ENCODE results near the gene LYPD6B.

LYPD6B gene

GRCh38 chr2:149038442-149039212, at the start of gene LYPD6B:
LYPD6B (plus strand) TSS chr2:149038699; CDS start chr2:149130949, 92,250 bp downstream.
- H3K36me3 Mint-ChIP-seq, result no peaks in the 10 kb centered on the region
- peaks cover 7% of the 10 kb centered on the region for H3K4me1 Mint-ChIP-seq
- CTCF ChIA-PET, result interaction anchor here (1.2 to 1.5 kb wide), 5 partner anchors 20 to 534 kb away, joined by 3 to 6 read pairs (median 3); no protein-coding TSS in a partner anchor
- H3K27me3 Mint-ChIP-seq, result peaks cover 72% of the 10 kb centered on the region
- no peaks in the 10 kb centered on the region for H3K9me3 Mint-ChIP-seq
- H3K4me3 Mint-ChIP-seq, result peak within 1 kb of the TSS; percentile 18
- no peak for DNase-seq
- no peak within 1 kb of the TSS for H3K27ac Mint-ChIP-seq

DNA sequence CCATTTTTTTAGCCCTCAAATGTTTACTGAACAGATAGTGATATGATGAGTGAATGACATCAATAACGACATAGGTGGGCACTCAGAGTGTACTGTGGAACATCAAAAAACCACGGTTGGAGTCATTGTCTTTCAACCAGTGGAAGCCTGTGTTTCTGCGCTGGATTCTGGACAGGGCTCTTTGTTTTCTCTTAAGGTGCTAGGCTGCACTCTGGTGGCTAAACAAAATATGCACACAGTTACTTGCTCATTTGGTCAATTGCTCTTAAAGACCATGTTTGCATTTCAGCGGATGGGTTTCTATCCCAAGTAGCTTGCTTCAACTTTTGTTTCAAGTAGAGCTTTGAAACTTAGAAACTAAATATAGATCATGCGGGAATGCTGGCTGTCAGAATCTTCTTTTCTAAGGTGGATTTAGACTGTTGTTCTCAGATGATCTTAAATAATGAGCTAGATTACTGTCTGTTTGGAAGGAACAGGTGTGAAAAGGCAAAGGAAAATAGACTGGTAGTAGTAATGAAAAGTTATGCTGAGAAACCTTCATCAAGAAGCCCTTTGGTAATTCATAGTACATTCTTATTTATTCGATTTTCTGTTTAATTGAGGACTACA, 48.5 kb upstream of the LYPD6B start:
- H3K9me3 Mint-ChIP-seq, result no peaks in the 10 kb centered on the region
- DNase-seq, result peak; percentile 72
- peaks cover 3% of the 10 kb centered on the region for H3K4me1 Mint-ChIP-seq
- H3K36me3 Mint-ChIP-seq, result no peaks in the 10 kb centered on the region
- no peak overlapping the region for H3K4me3 Mint-ChIP-seq
- no peaks in the 10 kb centered on the region for H3K27me3 Mint-ChIP-seq
- H3K27ac Mint-ChIP-seq, result no peak overlapping the region
- CTCF ChIA-PET, result interaction anchor here (0.6 to 2.8 kb wide), 12 partner anchors 9 to 1488 kb away, joined by 3 to 11 read pairs (median 4); no protein-coding TSS in a partner anchor

- Mint-ChIP-seq H3K4me1 (peaks cover 3% of the 10 kb centered on the region), H3K9me3 (no peaks in the 10 kb centered on the region), H3K36me3 (no peaks in the 10 kb centered on the region), H3K27me3 (no peaks in the 10 kb centered on the region), H3K4me3 (no peak overlapping the region), H3K27ac (no peak overlapping the region)
- CTCF ChIA-PET, result interaction anchor here (0.9 to 2.8 kb wide), 5 partner anchors 9 to 1001 kb away, joined by 3 to 11 read pairs (median 6); no protein-coding TSS in a partner anchor
- no peak for DNase-seq
Observed at GRCh38 chr2:148990968-148991367, 47.5 kb upstream of the LYPD6B start.

- no peak overlapping the region for H3K4me3 Mint-ChIP-seq
- CTCF ChIA-PET, result interaction anchor here (2.8 kb wide), 1 partner anchor 1003 kb away, joined by 11 read pairs; no protein-coding TSS in a partner anchor
- no peaks in the 10 kb centered on the region for H3K27me3 Mint-ChIP-seq
- no peak overlapping the region for H3K27ac Mint-ChIP-seq
- no peaks in the 10 kb centered on the region for H3K36me3 Mint-ChIP-seq
- no peaks in the 10 kb centered on the region for H3K9me3 Mint-ChIP-seq
- peaks cover 3% of the 10 kb centered on the region for H3K4me1 Mint-ChIP-seq
- DNase-seq, result no peak
Observed at GRCh38 chr2:148992448-148992847, 46.1 kb upstream of the LYPD6B start.

GRCh38 chr2:148993351-148993750, 45.1 kb upstream of the LYPD6B start:
- CTCF ChIA-PET, result interaction anchor here (0.9 kb wide), 1 partner anchor 24 kb away, joined by 3 read pairs; no protein-coding TSS in a partner anchor

DNA sequence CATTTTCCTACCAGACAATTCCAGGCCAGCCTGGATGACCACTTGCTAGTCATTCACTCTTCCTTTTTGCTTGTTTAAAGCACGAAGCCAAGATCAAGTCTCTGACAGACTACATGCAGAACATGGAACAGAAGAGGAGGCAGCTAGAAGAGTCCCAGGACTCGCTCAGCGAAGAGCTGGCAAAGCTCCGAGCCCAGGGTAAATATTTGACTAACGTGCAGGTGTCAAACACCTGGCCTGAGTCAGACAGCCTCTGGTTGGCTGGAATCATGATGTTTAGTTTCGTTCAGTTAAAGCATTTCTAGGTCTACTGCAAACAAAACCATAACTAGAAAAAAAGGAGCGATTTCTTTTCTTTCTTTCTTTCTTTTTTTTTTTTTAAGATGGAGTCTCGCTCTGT, 44.2 kb upstream of the LYPD6B start:
- CTCF ChIA-PET, result interaction anchor here (0.9 kb wide), 1 partner anchor 23 kb away, joined by 3 read pairs; no protein-coding TSS in a partner anchor
- no peak for DNase-seq
- Mint-ChIP-seq H3K36me3 (no peaks in the 10 kb centered on the region), H3K27ac (no peak overlapping the region), H3K4me1 (no peaks in the 10 kb centered on the region), H3K27me3 (no peaks in the 10 kb centered on the region), H3K9me3 (no peaks in the 10 kb centered on the region), H3K4me3 (no peak overlapping the region)

More at GRCh38 chr2:148993351-148993750, 45.1 kb upstream of the LYPD6B start:
- no peaks in the 10 kb centered on the region for H3K36me3 Mint-ChIP-seq
- no peaks in the 10 kb centered on the region for H3K9me3 Mint-ChIP-seq
- no peak overlapping the region for H3K4me3 Mint-ChIP-seq
- no peak for DNase-seq
- no peaks in the 10 kb centered on the region for H3K27me3 Mint-ChIP-seq
- no peak overlapping the region for H3K27ac Mint-ChIP-seq
- H3K4me1 Mint-ChIP-seq, result no peaks in the 10 kb centered on the region

- H3K27ac Mint-ChIP-seq, result no peak overlapping the region
- no peaks in the 10 kb centered on the region for H3K36me3 Mint-ChIP-seq
- no peaks in the 10 kb centered on the region for H3K27me3 Mint-ChIP-seq
- no peaks in the 10 kb centered on the region for H3K9me3 Mint-ChIP-seq
- CTCF ChIA-PET, result no interaction called here
- DNase-seq, result no peak
- H3K4me3 Mint-ChIP-seq, result no peak overlapping the region
- H3K4me1 Mint-ChIP-seq, result no peaks in the 10 kb centered on the region
Observed at GRCh38 chr2:148996805-148997204, 41.7 kb upstream of the LYPD6B start.

DNA sequence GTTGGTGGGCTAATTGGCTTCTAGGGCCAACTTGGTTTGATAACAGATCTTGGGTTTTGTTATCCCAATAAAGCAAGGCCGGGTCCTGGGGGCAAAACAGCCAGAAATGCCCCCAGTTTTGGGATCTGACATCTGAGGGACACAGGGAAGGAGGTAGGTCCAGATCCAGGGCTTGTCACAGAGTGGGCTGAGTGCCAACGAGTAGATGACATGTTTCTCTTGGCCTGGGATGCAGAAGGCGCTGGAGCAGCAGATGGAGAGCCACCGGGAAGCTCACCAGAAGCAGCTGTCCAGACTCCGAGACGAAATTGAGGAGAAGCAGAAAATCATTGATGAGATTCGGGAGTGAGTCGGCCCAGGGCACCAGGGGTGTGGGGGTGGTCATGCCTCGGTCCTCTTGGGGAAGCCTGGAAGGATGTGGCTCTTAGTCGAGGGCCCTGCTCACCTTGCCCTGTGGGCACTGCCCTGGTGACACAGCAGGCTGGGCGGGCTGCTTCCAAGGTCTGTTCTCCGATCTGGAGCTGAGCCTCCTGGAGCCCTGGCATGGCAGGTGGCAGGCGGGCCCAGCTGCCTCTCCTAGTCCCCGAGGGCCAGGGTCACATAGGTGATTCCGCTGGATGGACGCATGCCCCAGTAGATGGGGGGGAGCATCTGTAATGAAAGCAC, 40.2 kb upstream of the LYPD6B start:
- no peaks in the 10 kb centered on the region for H3K9me3 Mint-ChIP-seq
- H3K27me3 Mint-ChIP-seq, result no peaks in the 10 kb centered on the region
- no peak overlapping the region for H3K27ac Mint-ChIP-seq
- no peak for DNase-seq
- no peak overlapping the region for H3K4me3 Mint-ChIP-seq
- H3K4me1 Mint-ChIP-seq, result no peaks in the 10 kb centered on the region
- CTCF ChIA-PET, result no interaction called here
- H3K36me3 Mint-ChIP-seq, result no peaks in the 10 kb centered on the region

DNA sequence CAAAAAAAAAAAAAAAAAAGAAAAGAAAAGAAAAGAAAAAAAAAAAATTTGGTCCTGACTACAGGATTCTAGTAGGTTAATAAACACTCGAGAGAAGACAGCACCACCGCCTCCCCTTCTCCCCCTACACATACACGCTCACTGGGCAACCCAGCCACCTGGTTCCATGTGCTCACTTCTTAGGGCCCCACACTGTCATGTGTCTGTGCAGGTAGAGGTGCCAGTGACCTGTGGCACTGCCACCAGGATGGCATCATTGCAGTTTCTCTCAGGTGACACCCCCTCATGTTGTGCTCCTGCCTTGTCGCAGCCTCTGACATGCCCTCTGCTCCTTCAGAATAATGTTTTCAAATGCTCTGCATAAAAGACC, 39.7 kb upstream of the LYPD6B start:
- CTCF ChIA-PET, result no interaction called here
- no peaks in the 10 kb centered on the region for H3K36me3 Mint-ChIP-seq
- H3K27ac Mint-ChIP-seq, result no peak overlapping the region
- no peaks in the 10 kb centered on the region for H3K4me1 Mint-ChIP-seq
- no peak for DNase-seq
- H3K4me3 Mint-ChIP-seq, result no peak overlapping the region
- no peaks in the 10 kb centered on the region for H3K27me3 Mint-ChIP-seq
- H3K9me3 Mint-ChIP-seq, result no peaks in the 10 kb centered on the region

- no peak overlapping the region for H3K4me3 Mint-ChIP-seq
- no peaks in the 10 kb centered on the region for H3K4me1 Mint-ChIP-seq
- no peaks in the 10 kb centered on the region for H3K9me3 Mint-ChIP-seq
- no peaks in the 10 kb centered on the region for H3K36me3 Mint-ChIP-seq
- no peak for DNase-seq
- CTCF ChIA-PET, result interaction anchor here (1.0 kb wide), 1 partner anchor 18 kb away, joined by 3 read pairs; no protein-coding TSS in a partner anchor
- no peaks in the 10 kb centered on the region for H3K27me3 Mint-ChIP-seq
- no peak overlapping the region for H3K27ac Mint-ChIP-seq
Observed at GRCh38 chr2:148999451-148999921, 39.0 kb upstream of the LYPD6B start.

DNA sequence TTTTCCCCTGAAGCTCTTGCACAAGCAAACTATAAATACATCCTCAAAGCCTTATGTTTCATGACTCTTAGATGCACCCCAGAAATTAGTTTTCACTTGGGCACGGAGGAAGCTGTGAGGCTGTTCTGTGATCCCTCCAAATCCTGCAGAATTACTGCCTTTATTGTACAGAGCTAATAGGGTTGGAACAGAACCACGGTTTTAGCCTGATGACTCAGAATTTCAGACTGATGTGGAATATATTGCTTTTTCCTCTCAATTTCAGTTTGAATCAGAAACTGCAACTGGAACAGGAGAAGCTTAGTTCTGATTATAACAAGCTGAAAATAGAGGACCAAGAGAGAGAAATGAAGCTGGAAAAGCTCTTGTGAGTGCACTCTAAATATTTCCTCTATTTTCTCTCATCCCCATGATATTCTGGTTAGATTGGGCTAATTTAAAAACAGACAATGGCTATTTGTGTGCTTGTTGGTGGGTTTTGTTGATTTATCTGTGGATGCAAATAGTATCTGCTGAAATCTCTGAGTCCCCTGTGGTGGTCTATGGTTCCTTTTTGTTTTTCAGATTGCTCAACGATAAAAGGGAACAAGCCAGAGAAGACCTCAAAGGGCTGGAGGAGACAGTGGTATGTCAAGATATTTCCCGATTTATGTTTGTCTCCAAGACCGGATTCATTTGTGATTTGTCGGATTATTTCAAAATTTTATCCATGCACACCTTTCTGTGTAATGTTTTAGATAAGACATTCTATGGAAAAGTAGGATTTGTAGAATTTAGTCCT, 38.2 kb upstream of the LYPD6B start:
- no peak for DNase-seq
- H3K4me3 Mint-ChIP-seq, result no peak overlapping the region
- H3K36me3 Mint-ChIP-seq, result no peaks in the 10 kb centered on the region
- H3K27me3 Mint-ChIP-seq, result no peaks in the 10 kb centered on the region
- H3K9me3 Mint-ChIP-seq, result no peaks in the 10 kb centered on the region
- H3K4me1 Mint-ChIP-seq, result no peaks in the 10 kb centered on the region
- H3K27ac Mint-ChIP-seq, result no peak overlapping the region
- CTCF ChIA-PET, result interaction anchor here (1.0 kb wide), 1 partner anchor 17 kb away, joined by 3 read pairs; no protein-coding TSS in a partner anchor

DNA sequence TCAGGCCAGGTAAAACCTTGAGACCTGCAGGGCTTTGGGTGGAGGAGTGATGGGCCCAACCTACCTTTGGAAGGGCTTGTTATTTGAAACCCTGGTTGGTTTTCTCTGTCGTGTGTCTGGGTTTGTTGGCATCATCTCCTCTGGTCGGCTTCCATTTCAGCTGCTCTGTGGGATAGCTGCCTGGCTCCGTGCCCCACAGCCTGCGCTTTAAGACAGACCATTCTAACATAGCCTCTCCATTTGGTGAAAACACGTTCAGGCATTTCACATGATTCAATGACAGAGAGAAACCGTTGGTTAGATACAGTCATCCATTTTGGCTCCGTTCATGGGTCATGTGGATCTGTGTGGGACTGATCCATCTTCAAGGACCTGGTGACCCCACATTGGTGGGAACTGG, 37.0 kb upstream of the LYPD6B start:
- CTCF ChIA-PET, result no interaction called here
- Mint-ChIP-seq H3K36me3 (no peaks in the 10 kb centered on the region), H3K27ac (no peak overlapping the region), H3K4me1 (no peaks in the 10 kb centered on the region), H3K9me3 (no peaks in the 10 kb centered on the region), H3K4me3 (no peak overlapping the region), H3K27me3 (no peaks in the 10 kb centered on the region)
- no peak for DNase-seq

DNA sequence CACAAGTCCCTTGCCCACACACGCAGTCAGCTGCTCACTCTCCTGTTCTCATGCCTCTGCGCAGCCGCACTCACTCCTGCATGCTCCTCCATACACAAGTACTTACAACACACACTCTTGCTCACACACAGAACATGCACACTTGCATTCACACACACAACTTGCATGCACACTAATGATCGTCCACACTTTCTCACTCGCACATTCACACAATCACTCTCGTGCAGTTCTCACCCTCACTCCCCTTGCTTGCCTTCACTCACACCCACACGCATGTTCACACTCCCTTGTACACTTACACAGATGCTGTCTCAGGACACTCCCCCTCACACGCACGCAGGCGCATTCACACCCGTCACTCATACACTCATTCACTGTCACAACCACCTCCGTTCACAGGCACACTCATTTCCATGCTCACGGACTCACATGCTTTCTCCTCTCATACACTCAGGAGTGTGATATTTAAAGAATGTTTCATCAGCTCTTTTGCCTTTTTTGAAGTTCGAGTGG, 36.1 kb upstream of the LYPD6B start:
- Mint-ChIP-seq H3K4me1 (no peaks in the 10 kb centered on the region), H3K27ac (no peak overlapping the region), H3K9me3 (no peaks in the 10 kb centered on the region), H3K4me3 (no peak overlapping the region), H3K36me3 (no peaks in the 10 kb centered on the region), H3K27me3 (no peaks in the 10 kb centered on the region)
- no peak for DNase-seq
- CTCF ChIA-PET, result no interaction called here

All from activated naive CD4-positive, alpha-beta T cell treated with anti-CD3 and anti-CD28 coated beads, Interleukin-2, amount 10 ng/mL, durations not matched to agents 7 days and 5 days (primary cell).